Measurements from ENCODE around the gene HRK. TPM values are rescaled to one million over a fixed set of nuclear protein-coding genes. Genes with fewer than 3 reads are reported as not detected.

Gene HRK
- total RNA-seq, 1 donor from 2014 or later: not detected

- Mint-ChIP-seq H3K4me3 (ENCODE audit: unreplicated experiment) (no peak overlapping the region), H3K27ac (ENCODE audit: unreplicated experiment) (peak overlapping the region; percentile 5), H3K9me3 (ENCODE audit: unreplicated experiment) (no peaks in the 10 kb centered on the region), H3K4me1 (ENCODE audit: unreplicated experiment) (peaks cover 43% of the 10 kb centered on the region), H3K36me3 (ENCODE audit: unreplicated experiment) (peaks cover 9% of the 10 kb centered on the region), H3K27me3 (ENCODE audit: unreplicated experiment) (no peaks in the 10 kb centered on the region)
- no peak for DNase-seq (ENCODE audit: extremely low spot score, unreplicated experiment)
- TF ChIP-seq CTCF (IDR thresholded peaks at IDR 0.05): no peak
These were observed 38.7 kb upstream of the HRK start for GRCh38 chr12:116919706-116920485.

- Mint-ChIP-seq H3K9me3 (ENCODE audit: unreplicated experiment) (no peaks in the 10 kb centered on the region), H3K4me1 (ENCODE audit: unreplicated experiment) (peaks cover 40% of the 10 kb centered on the region), H3K27ac (ENCODE audit: unreplicated experiment) (no peak overlapping the region), H3K36me3 (ENCODE audit: unreplicated experiment) (peaks cover 9% of the 10 kb centered on the region), H3K4me3 (ENCODE audit: unreplicated experiment) (no peak overlapping the region), H3K27me3 (ENCODE audit: unreplicated experiment) (no peaks in the 10 kb centered on the region)
- TF ChIP-seq CTCF (IDR thresholded peaks at IDR 0.05): no peak
- no peak for DNase-seq (ENCODE audit: extremely low spot score, unreplicated experiment)
These were observed 38.0 kb upstream of the HRK start for GRCh38 chr12:116919247-116919661.

GRCh38 chr12:116918464-116918863 lies 37.2 kb upstream of the HRK start:
- no peak for DNase-seq (ENCODE audit: extremely low spot score, unreplicated experiment)
- Mint-ChIP-seq H3K4me3 (ENCODE audit: unreplicated experiment) (no peak overlapping the region), H3K36me3 (ENCODE audit: unreplicated experiment) (peaks cover 9% of the 10 kb centered on the region), H3K4me1 (ENCODE audit: unreplicated experiment) (peaks cover 40% of the 10 kb centered on the region), H3K9me3 (ENCODE audit: unreplicated experiment) (no peaks in the 10 kb centered on the region), H3K27me3 (ENCODE audit: unreplicated experiment) (no peaks in the 10 kb centered on the region), H3K27ac (ENCODE audit: unreplicated experiment) (no peak overlapping the region)
- TF ChIP-seq CTCF (IDR thresholded peaks at IDR 0.05): no peak

- Mint-ChIP-seq H3K4me1 (ENCODE audit: unreplicated experiment) (peaks cover 44% of the 10 kb centered on the region), H3K27ac (ENCODE audit: unreplicated experiment) (no peak overlapping the region), H3K36me3 (ENCODE audit: unreplicated experiment) (peaks cover 9% of the 10 kb centered on the region), H3K4me3 (ENCODE audit: unreplicated experiment) (no peak overlapping the region), H3K9me3 (ENCODE audit: unreplicated experiment) (no peaks in the 10 kb centered on the region), H3K27me3 (ENCODE audit: unreplicated experiment) (no peaks in the 10 kb centered on the region)
- DNase-seq (ENCODE audit: extremely low spot score, unreplicated experiment): no peak
- no peak for TF ChIP-seq CTCF (IDR thresholded peaks at IDR 0.05)
These were observed 35.5 kb upstream of the HRK start for GRCh38 chr12:116916714-116917114.

GRCh38 chr12:116916122-116916521 lies 34.9 kb upstream of the HRK start:
- peaks cover 9% of the 10 kb centered on the region for H3K36me3 Mint-ChIP-seq (ENCODE audit: unreplicated experiment)
- no peak overlapping the region for H3K4me3 Mint-ChIP-seq (ENCODE audit: unreplicated experiment)
- H3K9me3 Mint-ChIP-seq (ENCODE audit: unreplicated experiment): no peaks in the 10 kb centered on the region
- no peak for DNase-seq (ENCODE audit: extremely low spot score, unreplicated experiment)
- H3K27me3 Mint-ChIP-seq (ENCODE audit: unreplicated experiment): no peaks in the 10 kb centered on the region
- peaks cover 47% of the 10 kb centered on the region for H3K4me1 Mint-ChIP-seq (ENCODE audit: unreplicated experiment)
- no peak overlapping the region for H3K27ac Mint-ChIP-seq (ENCODE audit: unreplicated experiment)
- TF ChIP-seq CTCF (IDR thresholded peaks at IDR 0.05): no peak
